HEK293 (cell line): ENCODE data around the gene GYPC.

Source experiments
- CTCF ChIA-PET: fragments of 350-600 bp; formaldehyde crosslinking; extraction: SDS; loops from one replicate; lab custom pipeline; 2021; ENCODE audit warnings: antibody characterized with exemption; lab: Yijun Ruan, JAX
- POLR2A ChIA-PET: fragments of 300-600 bp; formaldehyde crosslinking; extraction: SDS; loops from one replicate; lab custom pipeline; 2020; ENCODE audit warnings: antibody characterized with exemption, inconsistent platforms; lab: Yijun Ruan, JAX
- H3K27ac ChIP-seq: fragments of 200-500 bp; sonication (Bioruptor generic); 2 replicates; pipeline ENCODE4 v1.5.1; 2014; ENCODE audit warnings: low read depth, low read length, control low read depth, inconsistent platforms; ENCODE audit errors: extremely low read depth
- H3K36me3 ChIP-seq, 2 experiments: fragments of 200-500 bp in 1 of 2; sonication (Bioruptor generic) in 1 of 2; 1 replicate in 1 of 2; 2 replicates in 1 of 2; pipeline ENCODE4 v1.5.1; 2014 to 2017; ENCODE audit warnings: inconsistent platforms in 2 of 2, low read length in 2 of 2; ENCODE audit not compliant: control insufficient read depth in 2 of 2, insufficient read depth in 1 of 2
- H3K4me1 ChIP-seq: fragments of 200-500 bp; sonication (Bioruptor generic); 2 replicates; pipeline ENCODE4 v1.5.1; 2014; ENCODE audit warnings: mild to moderate bottlenecking, low read length, inconsistent platforms; ENCODE audit not compliant: control insufficient read depth, insufficient read depth
- H3K4me3 ChIP-seq: 2 replicates; pipeline ENCODE4 v1.5.1; 2011; ENCODE audit warnings: low read depth, mild to moderate bottlenecking, control low read depth, low read length, moderate library complexity
- H3K9me3 ChIP-seq: fragments of 200-500 bp; sonication (Bioruptor generic); 2 replicates; pipeline ENCODE4 v1.5.1; 2014; ENCODE audit warnings: low read depth, low read length, inconsistent platforms; ENCODE audit not compliant: control insufficient read depth, insufficient read depth
- EGR2 ChIP-seq: fragments of 450-650 bp; formaldehyde crosslinking; IDR thresholded peaks from 2 replicates; pipeline ENCODE4 v1.5.1; 2016; ENCODE audit warnings: low read depth, missing biosample characterization, missing genetic modification characterization
- IKZF3 ChIP-seq: fragments of 450-650 bp; IDR thresholded peaks from 2 replicates; pipeline ENCODE4 v1.5.0; 2018; ENCODE audit warnings: missing biosample characterization, mild to moderate bottlenecking, missing genetic modification characterization, moderate library complexity
- SP3 ChIP-seq: fragments of 450-650 bp; formaldehyde crosslinking; IDR thresholded peaks from 2 replicates; pipeline ENCODE4 v1.5.1; 2016; ENCODE audit warnings: missing biosample characterization, missing genetic modification characterization
- ZBTB1 ChIP-seq: fragments of 450-650 bp; formaldehyde crosslinking; IDR thresholded peaks from 2 replicates; pipeline ENCODE4 v1.5.1; 2016; ENCODE audit warnings: missing biosample characterization, missing genetic modification characterization
- ZNF114 ChIP-seq: fragments of 450-650 bp; formaldehyde crosslinking; IDR thresholded peaks from 2 replicates; pipeline ENCODE4 v1.5.0; 2017; ENCODE audit warnings: missing biosample characterization, missing genetic modification characterization
- ZNF133 ChIP-seq: fragments of 450-650 bp; formaldehyde crosslinking; IDR thresholded peaks from 2 replicates; pipeline ENCODE4 v1.5.1; 2016; ENCODE audit warnings: missing biosample characterization, missing genetic modification characterization
- ZNF138 ChIP-seq: fragments of 450-650 bp; formaldehyde crosslinking; IDR thresholded peaks from 2 replicates; pipeline ENCODE4 v1.5.1; 2016; ENCODE audit warnings: missing biosample characterization, missing genetic modification characterization, borderline replicate concordance
- ZNF280C ChIP-seq: fragments of 450-650 bp; formaldehyde crosslinking; IDR thresholded peaks from 2 replicates; pipeline ENCODE4 v1.5.1; 2016; ENCODE audit warnings: missing biosample characterization, missing genetic modification characterization
- ZNF513 ChIP-seq: fragments of 450-650 bp; IDR thresholded peaks from 2 replicates; pipeline ENCODE4 v1.5.1; 2018; ENCODE audit warnings: missing biosample characterization, missing genetic modification characterization
- ZNF518A ChIP-seq: fragments of 450-650 bp; formaldehyde crosslinking; conservative IDR thresholded peaks from 2 replicates; pipeline ENCODE4 v1.5.1; 2016; ENCODE audit warnings: low read depth, missing biosample characterization, missing genetic modification characterization
- ZNF701 ChIP-seq: fragments of 450-650 bp; formaldehyde crosslinking; IDR thresholded peaks from 2 replicates; pipeline ENCODE4 v1.5.1; 2016; ENCODE audit warnings: missing biosample characterization, missing genetic modification characterization

GYPC gene

GRCh38 chr2:126660971-126661370, 5.0 kb downstream of the GYPC start:
- Histone ChIP-seq H3K27ac (no peak overlapping the region), H3K4me3 (no peak overlapping the region)

More at GRCh38 chr2:126660971-126661370, 5.0 kb downstream of the GYPC start:
- no peaks in the 10 kb centered on the region for H3K36me3 ChIP-seq
- POLR2A ChIA-PET: no interaction called here
- no peaks in the 10 kb centered on the region for H3K9me3 ChIP-seq
- CTCF ChIA-PET: no interaction called here
- H3K4me1 ChIP-seq: peaks cover 4% of the 10 kb centered on the region; the same call in 1 of the 2 replicates
- TF ChIP-seq ZNF138 (tag by site-specific recombination) (no peak), ZNF280C (tag by site-specific recombination) (no peak), SP3 (tag by site-specific recombination) (no peak), EGR2 (tag by site-specific recombination) (no peak), ZNF518A (no peak), ZNF133 (no peak), ZBTB1 (tag by site-specific recombination) (no peak), ZNF513 (tag by site-specific recombination) (no peak), ZNF114 (tag by site-specific recombination) (no peak), ZNF701 (tag by site-specific recombination) (no peak), IKZF3 (tag by site-specific recombination) (no peak)
- TF ChIP-seq, all 188 proteins: peak for 0
